HL-60 (cell line): ENCODE measurements around the gene ROMO1.
"Not testable (repeated sequence)": the region's sequence is repeated elsewhere in the genome, so short reads cannot be mapped to it uniquely, and the experiment has no call there.

Experiments
- DNase-seq, 2 experiments: peaks; one replicate each; pipeline ENCODE4 v3.0.0-alpha.2; 2010 to 2020; ENCODE audit warnings: low read depth in 1 of 2, low spot score in 1 of 2
- H3K27ac ChIP-seq: fragments of 250-450 bp; sonication (Bioruptor Pico); replicated peaks from 2 replicates; pipeline ENCODE4 v1.5.1; 2020; ENCODE audit warnings: mild to moderate bottlenecking, moderate library complexity
- H3K27me3 ChIP-seq: fragments of 250-450 bp; sonication (Bioruptor Pico); 2 replicates; pipeline ENCODE4 v1.5.1; 2021; ENCODE audit warnings: mild to moderate bottlenecking, moderate library complexity; ENCODE audit not compliant: insufficient read depth, poor library complexity, severe bottlenecking
- H3K4me3 ChIP-seq: replicated peaks from 2 replicates; pipeline ENCODE4 v1.5.1; 2011; ENCODE audit warnings: mild to moderate bottlenecking, control low read depth, low read length; ENCODE audit not compliant: insufficient read depth
- GABPA ChIP-seq: IDR thresholded peaks from 2 replicates; pipeline ENCODE4 v1.6.1; 2012; ENCODE audit warnings: low read depth
- POLR2AphosphoS5 ChIP-seq: IDR thresholded peaks from 2 replicates; pipeline ENCODE4 v1.6.1; 2012; ENCODE audit warnings: low read depth
- SPI1 ChIP-seq: IDR thresholded peaks from 2 replicates; pipeline ENCODE4 v1.6.1; 2012; ENCODE audit warnings: low read depth, mild to moderate bottlenecking, borderline replicate concordance
- TF ChIP-seq, protein P1 (sequence below): IDR thresholded peaks from one replicate; pipeline ENCODE4 v1.5.1; 2011; ENCODE audit warnings: low read length, control low read depth, inconsistent platforms; ENCODE audit not compliant: insufficient read depth
- TF ChIP-seq, protein P2 (sequence below): IDR thresholded peaks from 2 replicates; pipeline ENCODE4 v1.6.1; 2012; ENCODE audit warnings: low read depth; ENCODE audit not compliant: insufficient replicate concordance

The ROMO1 gene

DNA sequence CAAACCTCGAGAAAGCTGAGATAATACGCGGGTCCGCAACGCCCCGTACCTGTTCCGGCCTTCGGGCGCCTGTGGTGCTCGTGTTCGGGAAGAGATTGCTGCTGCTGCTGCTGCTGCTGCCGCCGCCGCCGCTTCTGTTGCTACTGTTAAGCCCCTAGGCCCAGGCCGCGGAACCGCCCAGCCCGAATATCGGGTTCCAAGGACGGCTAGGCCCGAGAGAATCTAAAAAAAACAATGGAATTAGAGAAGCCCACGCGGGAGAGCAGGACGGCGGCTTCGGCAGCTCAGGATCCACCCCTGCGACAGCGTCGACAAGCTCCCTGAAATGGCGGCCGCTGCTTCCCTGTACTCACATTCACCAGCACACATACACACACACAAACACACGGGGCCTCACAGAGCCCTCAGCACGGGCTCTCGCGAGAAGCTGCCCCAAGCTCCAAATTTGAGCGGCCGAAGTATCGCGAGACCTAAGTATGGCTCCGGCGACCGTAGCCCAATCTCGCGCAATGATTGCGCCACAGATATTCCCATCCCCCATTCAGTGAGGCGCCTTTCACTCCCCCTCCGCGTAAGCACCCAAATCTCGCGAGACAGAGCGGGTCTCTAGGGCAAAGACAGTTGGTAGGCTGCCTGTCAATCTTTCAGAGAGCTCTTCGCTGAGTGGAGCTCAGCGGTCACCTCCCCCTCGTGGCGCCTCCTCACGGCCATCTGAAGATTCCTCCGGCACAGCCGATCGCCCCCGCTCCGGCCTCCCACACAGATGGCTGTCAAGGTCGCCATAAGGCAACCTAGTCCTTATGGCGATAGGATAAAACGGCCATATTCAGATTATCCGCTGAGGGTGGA lies 42.9 kb downstream of the ROMO1 start, which contains the start of gene RBM39:
Gene RBM39, minus strand, starts transcription at position 369 of the 849 bp plus-strand sequence. CDS start 1,386 bp downstream, outside the sequence.
- peak; percentile 100 for DNase-seq
- Histone ChIP-seq H3K4me3 (peak within 1 kb of the TSS; percentile 74), H3K27ac (peak within 1 kb of the TSS; percentile 100), H3K27me3 (no peaks in the 10 kb centered on the region)
- TF ChIP-seq, protein P1, sequence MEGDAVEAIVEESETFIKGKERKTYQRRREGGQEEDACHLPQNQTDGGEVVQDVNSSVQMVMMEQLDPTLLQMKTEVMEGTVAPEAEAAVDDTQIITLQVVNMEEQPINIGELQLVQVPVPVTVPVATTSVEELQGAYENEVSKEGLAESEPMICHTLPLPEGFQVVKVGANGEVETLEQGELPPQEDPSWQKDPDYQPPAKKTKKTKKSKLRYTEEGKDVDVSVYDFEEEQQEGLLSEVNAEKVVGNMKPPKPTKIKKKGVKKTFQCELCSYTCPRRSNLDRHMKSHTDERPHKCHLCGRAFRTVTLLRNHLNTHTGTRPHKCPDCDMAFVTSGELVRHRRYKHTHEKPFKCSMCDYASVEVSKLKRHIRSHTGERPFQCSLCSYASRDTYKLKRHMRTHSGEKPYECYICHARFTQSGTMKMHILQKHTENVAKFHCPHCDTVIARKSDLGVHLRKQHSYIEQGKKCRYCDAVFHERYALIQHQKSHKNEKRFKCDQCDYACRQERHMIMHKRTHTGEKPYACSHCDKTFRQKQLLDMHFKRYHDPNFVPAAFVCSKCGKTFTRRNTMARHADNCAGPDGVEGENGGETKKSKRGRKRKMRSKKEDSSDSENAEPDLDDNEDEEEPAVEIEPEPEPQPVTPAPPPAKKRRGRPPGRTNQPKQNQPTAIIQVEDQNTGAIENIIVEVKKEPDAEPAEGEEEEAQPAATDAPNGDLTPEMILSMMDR = no peak
- TF ChIP-seq GABPA (0 out of 2 replicates have a peak, but pooled peaks have one; percentile 24), SPI1 (peak; percentile 16; the same call in 1 of the 2 replicates), POLR2AphosphoS5 (peak; percentile 91)
- TF ChIP-seq, protein P2, sequence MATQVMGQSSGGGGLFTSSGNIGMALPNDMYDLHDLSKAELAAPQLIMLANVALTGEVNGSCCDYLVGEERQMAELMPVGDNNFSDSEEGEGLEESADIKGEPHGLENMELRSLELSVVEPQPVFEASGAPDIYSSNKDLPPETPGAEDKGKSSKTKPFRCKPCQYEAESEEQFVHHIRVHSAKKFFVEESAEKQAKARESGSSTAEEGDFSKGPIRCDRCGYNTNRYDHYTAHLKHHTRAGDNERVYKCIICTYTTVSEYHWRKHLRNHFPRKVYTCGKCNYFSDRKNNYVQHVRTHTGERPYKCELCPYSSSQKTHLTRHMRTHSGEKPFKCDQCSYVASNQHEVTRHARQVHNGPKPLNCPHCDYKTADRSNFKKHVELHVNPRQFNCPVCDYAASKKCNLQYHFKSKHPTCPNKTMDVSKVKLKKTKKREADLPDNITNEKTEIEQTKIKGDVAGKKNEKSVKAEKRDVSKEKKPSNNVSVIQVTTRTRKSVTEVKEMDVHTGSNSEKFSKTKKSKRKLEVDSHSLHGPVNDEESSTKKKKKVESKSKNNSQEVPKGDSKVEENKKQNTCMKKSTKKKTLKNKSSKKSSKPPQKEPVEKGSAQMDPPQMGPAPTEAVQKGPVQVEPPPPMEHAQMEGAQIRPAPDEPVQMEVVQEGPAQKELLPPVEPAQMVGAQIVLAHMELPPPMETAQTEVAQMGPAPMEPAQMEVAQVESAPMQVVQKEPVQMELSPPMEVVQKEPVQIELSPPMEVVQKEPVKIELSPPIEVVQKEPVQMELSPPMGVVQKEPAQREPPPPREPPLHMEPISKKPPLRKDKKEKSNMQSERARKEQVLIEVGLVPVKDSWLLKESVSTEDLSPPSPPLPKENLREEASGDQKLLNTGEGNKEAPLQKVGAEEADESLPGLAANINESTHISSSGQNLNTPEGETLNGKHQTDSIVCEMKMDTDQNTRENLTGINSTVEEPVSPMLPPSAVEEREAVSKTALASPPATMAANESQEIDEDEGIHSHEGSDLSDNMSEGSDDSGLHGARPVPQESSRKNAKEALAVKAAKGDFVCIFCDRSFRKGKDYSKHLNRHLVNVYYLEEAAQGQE = peak; percentile 67

DNA sequence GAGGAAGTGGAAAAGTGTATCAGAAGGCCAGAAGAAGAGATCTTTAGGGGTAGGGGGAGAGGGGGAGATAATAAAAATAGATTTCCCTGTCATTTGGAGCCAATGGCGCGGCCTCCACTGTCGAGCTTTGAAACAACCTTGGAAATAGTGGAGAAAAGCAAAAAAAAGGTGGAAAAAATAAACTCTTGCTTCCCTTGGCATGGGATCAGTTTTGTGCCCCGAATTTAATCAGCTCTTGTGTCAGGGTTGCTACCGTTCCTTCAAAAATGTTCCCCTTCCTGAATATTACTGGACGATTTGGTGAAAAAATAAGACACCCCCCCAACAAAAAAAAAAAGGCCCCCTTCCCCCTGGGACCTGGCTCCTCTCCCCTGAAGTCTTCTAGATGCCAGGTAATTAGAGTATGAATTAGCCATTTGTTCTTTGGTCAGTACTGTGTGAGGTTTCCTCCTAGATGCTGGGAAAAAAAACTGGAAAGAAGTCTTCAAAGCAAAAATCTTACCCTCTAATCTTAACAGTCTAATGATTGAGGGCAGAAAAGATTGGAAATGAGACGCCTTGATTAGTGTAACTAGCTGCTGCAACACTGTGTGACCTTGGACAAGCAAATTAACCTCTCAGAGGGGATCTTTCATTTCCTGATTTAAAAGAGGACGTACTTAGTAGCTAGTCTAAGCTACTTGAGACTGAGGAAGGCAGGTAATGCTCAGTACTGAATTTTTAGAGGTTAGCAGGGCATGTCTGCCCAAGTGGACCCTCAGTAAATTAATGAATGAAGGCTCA lies 43.7 kb downstream of the ROMO1 start:
- Histone ChIP-seq H3K4me3 (peak overlapping the region; percentile 47), H3K27ac (peak overlapping the region; percentile 97), H3K27me3 (no peaks in the 10 kb centered on the region)
- TF ChIP-seq, protein P2 = no peak
- no peak for TF ChIP-seq POLR2AphosphoS5
- TF ChIP-seq SPI1 = no peak
- TF ChIP-seq GABPA = no peak
- TF ChIP-seq, protein P1 = no peak
- peak in 1 of 2 experiments; percentile 46 for DNase-seq

DNA sequence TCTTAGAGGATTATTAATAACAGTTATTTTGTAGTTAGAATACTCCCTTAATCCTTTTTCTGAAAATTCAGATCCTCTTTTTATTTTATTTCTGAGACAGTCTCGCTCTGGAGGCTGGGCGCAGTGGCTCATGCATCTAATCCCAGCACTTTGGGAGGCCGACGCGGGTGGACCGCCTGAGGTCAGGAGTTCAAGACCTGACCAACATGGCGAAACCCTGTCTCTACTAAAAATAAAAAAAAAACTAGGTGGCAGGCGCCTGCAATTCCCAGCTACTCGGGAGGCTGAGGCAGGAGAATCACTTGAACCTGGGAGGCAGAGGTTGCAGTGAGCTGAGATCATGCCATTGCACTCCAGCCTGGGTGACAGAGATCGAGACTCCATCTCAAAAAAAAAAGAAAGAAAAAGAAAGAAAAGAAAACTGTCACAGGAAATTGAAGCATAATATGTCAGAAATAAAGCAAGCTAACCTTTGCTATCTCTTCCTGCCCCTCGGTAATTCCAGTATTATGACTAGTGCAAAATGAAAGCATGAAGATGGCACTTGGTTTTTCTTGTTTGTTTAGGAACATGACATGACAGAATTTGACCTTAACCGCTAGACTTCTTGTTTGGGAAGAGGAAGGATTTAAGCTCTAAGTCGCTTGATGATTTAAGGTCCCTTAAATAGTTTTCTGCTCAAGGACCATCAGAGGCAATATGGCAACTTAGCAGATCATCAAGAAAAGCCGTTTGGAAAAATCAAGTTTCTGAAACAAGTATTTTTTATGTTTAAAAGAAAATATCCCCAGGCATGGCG lies 44.7 kb downstream of the ROMO1 start:
- H3K27me3 ChIP-seq = no peaks in the 10 kb centered on the region
- DNase-seq = peak in 1 of 2 experiments; percentile 34
- TF ChIP-seq POLR2AphosphoS5 (no peak), SPI1 (no peak), GABPA (no peak)
- TF ChIP-seq, protein P1 = no peak
- TF ChIP-seq, protein P2 = no peak
- peak overlapping the region; percentile 97 for H3K27ac ChIP-seq
- peak overlapping the region; percentile 17 for H3K4me3 ChIP-seq

DNA sequence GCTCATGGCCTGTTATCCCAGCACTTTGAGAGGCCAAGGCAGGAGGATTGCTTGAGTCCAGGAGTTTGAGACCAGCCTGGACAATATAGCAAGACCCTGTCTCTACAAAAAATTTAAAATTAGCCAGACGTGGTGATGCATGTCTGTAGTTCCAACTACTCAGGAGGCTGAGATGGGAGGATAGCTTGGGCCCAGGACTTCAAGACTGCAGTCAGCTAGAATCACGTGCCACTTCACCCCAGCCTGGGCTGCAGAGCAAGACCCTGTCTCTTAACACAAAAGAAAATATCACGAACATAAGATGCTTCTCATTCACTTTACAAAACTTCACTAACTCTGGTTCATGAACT lies 45.3 kb downstream of the ROMO1 start:
- not testable (repeated sequence) for H3K27me3 ChIP-seq, H3K4me3 ChIP-seq, DNase-seq
- peak overlapping the region; percentile 97 for H3K27ac ChIP-seq
